ENCODE data around the gene ESPL1. TPM values are rescaled to one million over a fixed set of nuclear protein-coding genes. Genes with fewer than 3 reads are reported as not detected.

The ESPL1 gene
- total RNA-seq, 1 experiment from 2014 or later, result 54.6 TPM

DNA sequence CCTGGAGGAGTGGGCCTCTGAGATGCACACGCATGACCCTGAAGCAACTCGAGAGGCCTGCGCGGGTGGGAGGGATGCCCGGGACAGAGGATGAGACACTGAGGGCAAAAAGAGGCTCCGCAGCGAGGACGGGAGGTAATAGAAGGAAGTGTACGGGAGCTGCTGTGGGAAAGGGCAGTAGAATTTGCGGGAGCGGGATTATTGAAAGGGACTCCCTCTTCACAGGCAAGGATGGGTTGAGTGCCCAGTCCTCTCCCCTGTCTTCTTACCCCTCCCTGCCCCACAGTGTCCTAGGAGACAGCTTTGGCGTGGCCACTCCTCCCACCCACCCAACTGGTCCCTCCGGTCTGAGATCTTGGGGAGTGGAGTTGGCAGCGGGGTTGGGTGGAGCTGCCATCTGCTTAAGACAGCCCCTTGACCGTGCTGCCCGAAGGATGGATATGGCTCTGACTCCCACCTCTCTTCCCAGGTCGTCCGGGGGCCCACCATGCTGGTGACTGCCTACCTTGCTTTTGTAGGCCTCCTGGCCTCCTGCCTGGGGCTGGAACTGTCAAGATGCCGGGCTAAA lies 15.7 kb upstream of the ESPL1 start:
- peaks cover 11% of the 10 kb centered on the region for H3K4me1 ChIP-seq (ENCODE audit: control insufficient read depth, insufficient read depth, low read length)
- no peak; the same call in 1 of the 2 replicates for ATAC-seq
- H3K4me3 ChIP-seq (ENCODE audit: low read depth in 2 of 2, low read length in 2 of 2), result peak overlapping the region; percentile 74 to 86
- TF ChIP-seq SIN3A (IDR thresholded peaks at IDR 0.05; ENCODE audit: borderline replicate concordance, insufficient read depth, low read depth, low read length) (no peak; the same call in 1 of the 2 replicates), TCF7L2 (IDR thresholded peaks at IDR 0.05; ENCODE audit: low read depth, low read length) (no peak), REST (IDR thresholded peaks at IDR 0.05; ENCODE audit: insufficient read depth in 1 of 2, low read depth in 2 of 2, low read length in 1 of 2) (no peak), POLR2AphosphoS5 (IDR thresholded peaks at IDR 0.05; ENCODE audit: low read depth, low read length) (no peak), CTCF (IDR thresholded peaks at IDR 0.05) (no peak; the same call in 1 of the 2 replicates)
- POLR2A ChIA-PET, result no interaction called here
- CTCF ChIA-PET, result interaction anchor here (0.6 to 1.2 kb wide), 2 partner anchors 32 to 72 kb away, joined by 3 to 4 read pairs; partner anchors contain the start of genes CSAD and ZNF740
- no peaks in the 10 kb centered on the region for H3K9me3 ChIP-seq (ENCODE audit: control insufficient read depth, insufficient read depth, low read depth, low read length)
- in situ Hi-C loops (cut with HindIII; ENCODE audit: low pct_unique_long_range_greater_than_20kb, low sequenced_read_pairs), result no loop called here
- H3K27ac ChIP-seq (ENCODE audit: low read length), result peak overlapping the region; percentile 84
- intact Hi-C loops (cut with micrococcal nuclease; ENCODE audit: unreplicated experiment), result loop anchor here (5.0 kb wide), 1 partner anchor 35 kb away; no protein-coding TSS in a partner anchor
- no peaks in the 10 kb centered on the region for H3K27me3 ChIP-seq (ENCODE audit: control insufficient read depth, insufficient read depth, low read length)
- H3K36me3 ChIP-seq (ENCODE audit: control insufficient read depth, insufficient read depth, low read length), result no peaks in the 10 kb centered on the region; the same call in 1 of the 2 replicates
- DNase-seq (ENCODE audit: low read depth, low spot score), result no peak
- no TSS peak for BruUV-seq (replicated peaks)

- BruUV-seq (replicated peaks), result TSS peak; percentile 90
- POLR2A ChIA-PET, result no interaction called here
- H3K4me3 ChIP-seq (ENCODE audit: low read depth in 2 of 2, low read length in 2 of 2), result peak overlapping the region; percentile 74 to 86
These were observed 14.8 kb upstream of the ESPL1 start for GRCh38 chr12:53253298-53253697.

More at GRCh38 chr12:53253298-53253697, 14.8 kb upstream of the ESPL1 start:
- H3K9me3 ChIP-seq (ENCODE audit: control insufficient read depth, insufficient read depth, low read depth, low read length), result no peaks in the 10 kb centered on the region
- TF ChIP-seq CTCF (IDR thresholded peaks at IDR 0.05) (no peak), SIN3A (IDR thresholded peaks at IDR 0.05; ENCODE audit: borderline replicate concordance, insufficient read depth, low read depth, low read length) (no peak), TCF7L2 (IDR thresholded peaks at IDR 0.05; ENCODE audit: low read depth, low read length) (no peak), REST (IDR thresholded peaks at IDR 0.05; ENCODE audit: insufficient read depth in 1 of 2, low read depth in 2 of 2, low read length in 1 of 2) (no peak), POLR2AphosphoS5 (IDR thresholded peaks at IDR 0.05; ENCODE audit: low read depth, low read length) (no peak)
- intact Hi-C loops (cut with micrococcal nuclease; ENCODE audit: unreplicated experiment) (loop anchor here (5.0 kb wide), 1 partner anchor 36 kb away; no protein-coding TSS in a partner anchor), in situ Hi-C loops (cut with HindIII; ENCODE audit: low pct_unique_long_range_greater_than_20kb, low sequenced_read_pairs) (no loop called here)
- H3K27ac ChIP-seq (ENCODE audit: low read length), result peak overlapping the region; percentile 84; the same call in 1 of the 2 replicates
- CTCF ChIA-PET, result no interaction called here
- H3K27me3 ChIP-seq (ENCODE audit: control insufficient read depth, insufficient read depth, low read length), result no peaks in the 10 kb centered on the region
- peaks cover 11% of the 10 kb centered on the region for H3K4me1 ChIP-seq (ENCODE audit: control insufficient read depth, insufficient read depth, low read length)
- ATAC-seq (no peak), DNase-seq (ENCODE audit: low read depth, low spot score) (no peak)
- H3K36me3 ChIP-seq (ENCODE audit: control insufficient read depth, insufficient read depth, low read length), result no peaks in the 10 kb centered on the region; the same call in 1 of the 2 replicates

Data from Panc1 (cell line).